OCI-LY1 (cell line): ENCODE data around the gene SLC8A1.

Experiments
- H2AFZ ChIP-seq: fragments of 200-600 bp; sonication (generic), shearing (Covaris generic); 2 replicates; pipeline ENCODE4 v1.6.0; 2014; ENCODE audit warnings: antibody characterized with exemption, mild to moderate bottlenecking, low read length
- H3F3A ChIP-seq: fragments of 200-600 bp; sonication (generic), shearing (Covaris generic); 2 replicates; pipeline ENCODE4 v1.6.0; 2014; ENCODE audit warnings: mild to moderate bottlenecking, antibody characterized with exemption, low read length, moderate library complexity; ENCODE audit not compliant: insufficient read depth
- H3K27ac ChIP-seq: fragments of 200-600 bp; sonication (generic); 2 replicates; pipeline ENCODE4 v1.5.1; 2014; ENCODE audit warnings: low read length, mixed run types, mild to moderate bottlenecking, low read depth; ENCODE audit not compliant: poor library complexity, severe bottlenecking
- H3K27me3 ChIP-seq: fragments of 200-600 bp; sonication (generic); 2 replicates; pipeline ENCODE4 v1.6.0; 2014; ENCODE audit warnings: antibody characterized with exemption, mild to moderate bottlenecking, low read length, moderate library complexity; ENCODE audit not compliant: insufficient read depth
- H3K36me3 ChIP-seq: fragments of 200-600 bp; sonication (generic); 2 replicates; pipeline ENCODE4 v1.6.1; 2014; ENCODE audit warnings: mild to moderate bottlenecking, antibody characterized with exemption, low read length, moderate library complexity, mixed read lengths; ENCODE audit not compliant: insufficient read depth
- H3K4me1 ChIP-seq: fragments of 200-600 bp; sonication (generic); 2 replicates; pipeline ENCODE4 v1.5.1; 2014; ENCODE audit warnings: mild to moderate bottlenecking, low read length, moderate library complexity; ENCODE audit not compliant: insufficient read depth, severe bottlenecking
- H3K4me2 ChIP-seq: fragments of 200-600 bp; sonication (generic), shearing (Covaris generic); 2 replicates; pipeline ENCODE4 v1.6.1; 2014; ENCODE audit warnings: low read length
- H3K4me3 ChIP-seq: fragments of 200-600 bp; sonication (generic); 2 replicates; pipeline ENCODE4 v1.5.1; 2014; ENCODE audit warnings: low read length, low read depth, mild to moderate bottlenecking, mixed read lengths; ENCODE audit not compliant: poor library complexity, severe bottlenecking
- H3K79me2 ChIP-seq: fragments of 200-600 bp; shearing (Covaris generic); 2 replicates; pipeline ENCODE4 v1.6.1; 2016; ENCODE audit warnings: mixed run types, low read length, mixed read lengths; ENCODE audit not compliant: insufficient read depth
- H3K9ac ChIP-seq: fragments of 200-600 bp; sonication (generic), shearing (Covaris generic); 2 replicates; pipeline ENCODE4 v1.6.1; 2014; ENCODE audit warnings: mild to moderate bottlenecking, low read length, mixed read lengths
- H3K9me2 ChIP-seq: fragments of 200-600 bp; sonication (generic), shearing (Covaris generic); 2 replicates; pipeline ENCODE4 v1.6.1; 2014; ENCODE audit warnings: low read depth, mild to moderate bottlenecking, low read length, mixed read lengths
- H3K9me3 ChIP-seq: fragments of 200-600 bp; shearing (Covaris generic); 2 replicates; pipeline ENCODE4 v1.6.1; 2014; ENCODE audit warnings: low read length, mixed read lengths
- H4K20me1 ChIP-seq: fragments of 200-600 bp; sonication (generic), shearing (Covaris generic); 2 replicates; pipeline ENCODE4 v1.6.0; 2016; ENCODE audit warnings: mild to moderate bottlenecking, low read length; ENCODE audit not compliant: insufficient read depth
- EZH2 ChIP-seq: fragments of 200-600 bp; sonication (generic), shearing (Covaris generic); IDR thresholded peaks from 2 replicates; pipeline ENCODE4 v1.8.0; 2017; ENCODE audit warnings: borderline replicate concordance, mixed run types, mild to moderate bottlenecking, antibody characterized with exemption, low read length, moderate library complexity, mixed read lengths
- TF ChIP-seq, protein P1 (sequence below): fragments of 200-600 bp; sonication (generic), shearing (Covaris generic); IDR thresholded peaks from 2 replicates; pipeline ENCODE4 v1.5.1; 2017; ENCODE audit warnings: mild to moderate bottlenecking, antibody characterized with exemption, low read length, moderate library complexity, mixed read lengths

SLC8A1 gene

GRCh38 chr2:40451918-40452605 is at the start of gene SLC8A1:
Gene SLC8A1 (minus strand): TSS chr2:40452090.
- H3K27me3 ChIP-seq, result no peaks in the 10 kb centered on the region
- no peak within 1 kb of the TSS for H3K27ac ChIP-seq
- H3K4me2 ChIP-seq, result no peak within 1 kb of the TSS

GRCh38 chr2:40499437-40499836 is 47.5 kb upstream of the SLC8A1 start:
- H3F3A ChIP-seq, result no peaks in the 10 kb centered on the region
- H3K79me2 ChIP-seq, result no peaks in the 10 kb centered on the region
- TF ChIP-seq, protein P1, sequence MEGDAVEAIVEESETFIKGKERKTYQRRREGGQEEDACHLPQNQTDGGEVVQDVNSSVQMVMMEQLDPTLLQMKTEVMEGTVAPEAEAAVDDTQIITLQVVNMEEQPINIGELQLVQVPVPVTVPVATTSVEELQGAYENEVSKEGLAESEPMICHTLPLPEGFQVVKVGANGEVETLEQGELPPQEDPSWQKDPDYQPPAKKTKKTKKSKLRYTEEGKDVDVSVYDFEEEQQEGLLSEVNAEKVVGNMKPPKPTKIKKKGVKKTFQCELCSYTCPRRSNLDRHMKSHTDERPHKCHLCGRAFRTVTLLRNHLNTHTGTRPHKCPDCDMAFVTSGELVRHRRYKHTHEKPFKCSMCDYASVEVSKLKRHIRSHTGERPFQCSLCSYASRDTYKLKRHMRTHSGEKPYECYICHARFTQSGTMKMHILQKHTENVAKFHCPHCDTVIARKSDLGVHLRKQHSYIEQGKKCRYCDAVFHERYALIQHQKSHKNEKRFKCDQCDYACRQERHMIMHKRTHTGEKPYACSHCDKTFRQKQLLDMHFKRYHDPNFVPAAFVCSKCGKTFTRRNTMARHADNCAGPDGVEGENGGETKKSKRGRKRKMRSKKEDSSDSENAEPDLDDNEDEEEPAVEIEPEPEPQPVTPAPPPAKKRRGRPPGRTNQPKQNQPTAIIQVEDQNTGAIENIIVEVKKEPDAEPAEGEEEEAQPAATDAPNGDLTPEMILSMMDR, result no peak
- no peak for TF ChIP-seq EZH2

More at GRCh38 chr2:40451918-40452605, at the start of gene SLC8A1:
- Histone ChIP-seq H3K36me3 (no peaks in the 10 kb centered on the region), H3K9me2 (no peaks in the 10 kb centered on the region), H3K79me2 (no peaks in the 10 kb centered on the region), H4K20me1 (no peaks in the 10 kb centered on the region), H3K4me3 (no peak within 1 kb of the TSS), H3K9ac (no peak within 1 kb of the TSS), H2AFZ (no peak within 1 kb of the TSS), H3K4me1 (no peaks in the 10 kb centered on the region), H3F3A (no peaks in the 10 kb centered on the region), H3K9me3 (no peaks in the 10 kb centered on the region)
- TF ChIP-seq, protein P1, result no peak
- no peak for TF ChIP-seq EZH2

GRCh38 chr2:40497251-40497859 is 45.5 kb upstream of the SLC8A1 start:
- Histone ChIP-seq H3K4me1 (no peaks in the 10 kb centered on the region), H4K20me1 (no peaks in the 10 kb centered on the region), H3K9ac (no peak overlapping the region), H3K4me3 (no peak overlapping the region), H3K27me3 (no peaks in the 10 kb centered on the region), H3K4me2 (no peak overlapping the region), H3F3A (no peaks in the 10 kb centered on the region), H2AFZ (no peak overlapping the region), H3K27ac (no peak overlapping the region), H3K36me3 (no peaks in the 10 kb centered on the region), H3K79me2 (no peaks in the 10 kb centered on the region), H3K9me3 (no peaks in the 10 kb centered on the region), H3K9me2 (no peaks in the 10 kb centered on the region)
- no peak for TF ChIP-seq EZH2
- TF ChIP-seq, protein P1, result no peak

More at GRCh38 chr2:40499437-40499836, 47.5 kb upstream of the SLC8A1 start:
- Histone ChIP-seq H4K20me1 (no peaks in the 10 kb centered on the region), H3K36me3 (no peaks in the 10 kb centered on the region), H2AFZ (no peak overlapping the region), H3K27me3 (no peaks in the 10 kb centered on the region), H3K9ac (no peak overlapping the region), H3K4me3 (no peak overlapping the region), H3K27ac (no peak overlapping the region), H3K9me3 (no peaks in the 10 kb centered on the region), H3K9me2 (no peaks in the 10 kb centered on the region), H3K4me1 (no peaks in the 10 kb centered on the region), H3K4me2 (no peak overlapping the region)
